ENCODE data around the gene ZNF410.

Gene ZNF410

DNA sequence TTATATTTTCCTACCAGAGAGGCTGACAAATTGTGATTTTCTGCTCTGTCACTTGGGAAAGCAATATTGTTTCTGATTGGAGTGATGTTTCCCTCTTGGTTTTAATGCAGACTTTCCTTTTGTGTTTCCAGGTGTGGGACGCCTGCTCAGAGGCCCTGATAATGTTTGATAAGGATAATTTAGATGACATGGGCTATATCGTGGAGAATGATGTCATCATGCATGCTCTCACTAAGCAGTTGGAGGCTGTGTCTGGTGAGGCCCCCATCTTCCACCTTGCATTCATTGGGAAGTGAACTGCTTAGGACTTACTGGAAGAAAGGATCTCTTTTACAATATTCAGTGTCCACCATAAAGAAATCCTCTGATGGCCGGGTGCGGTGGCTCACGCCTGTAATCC is 69.0 kb downstream of the ZNF410 start:
- no peak for DNase-seq

DNA sequence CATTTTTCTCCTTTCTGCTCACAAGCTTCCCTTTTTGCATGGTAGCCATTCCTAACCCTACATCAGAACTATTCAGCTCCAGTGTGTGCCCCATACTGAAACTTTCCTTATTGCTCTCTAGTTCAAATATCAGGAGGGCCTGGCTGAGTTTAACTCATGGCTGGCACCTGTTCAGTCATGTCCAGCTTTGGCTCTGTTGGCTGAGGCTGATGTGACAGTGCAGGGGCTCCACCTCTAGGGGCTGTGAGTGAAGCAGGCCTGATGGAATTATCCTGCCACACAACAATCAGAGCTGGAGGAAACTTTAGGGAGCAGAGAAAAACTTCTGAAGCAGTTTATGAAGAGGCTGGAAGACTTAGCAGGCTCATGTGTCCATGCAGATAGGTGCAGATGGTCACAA is 71.9 kb downstream of the ZNF410 start:
- no peak for DNase-seq

- no peak for DNase-seq
Observed at GRCh38 chr14:73961192-73961591, 74.5 kb downstream of the ZNF410 start.

GRCh38 chr14:73965216-73965615 is 78.6 kb downstream of the ZNF410 start:
- DNase-seq: no peak

GRCh38 chr14:73968885-73969284 is 82.2 kb downstream of the ZNF410 start:
- no peak for DNase-seq

- DNase-seq: no peak
Observed at GRCh38 chr14:73973497-73973896, 86.8 kb downstream of the ZNF410 start.

DNA sequence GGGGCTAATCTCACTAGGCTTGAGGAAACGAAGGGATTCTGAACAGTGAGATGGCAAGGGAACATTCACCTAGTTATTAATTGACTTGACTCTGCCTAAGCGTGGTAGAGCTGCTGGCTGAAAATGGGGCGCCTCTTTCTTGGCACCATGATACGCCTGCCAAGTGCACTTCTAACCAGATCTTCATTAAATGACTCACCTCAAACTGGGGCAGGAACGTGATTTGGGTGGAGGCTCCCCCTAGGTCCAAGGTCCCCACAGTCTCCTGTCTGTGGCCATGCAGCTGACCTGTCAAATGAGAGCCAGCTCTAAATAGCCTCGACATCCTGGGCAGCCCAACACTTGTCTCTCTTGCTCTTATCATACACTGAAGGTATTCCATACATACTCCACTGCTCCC is 89.5 kb downstream of the ZNF410 start:
- DNase-seq: no peak

- no peak for DNase-seq
Observed at GRCh38 chr14:73977896-73978295, 91.2 kb downstream of the ZNF410 start.
